Measurements from ENCODE around the gene CR1L.
"Not testable (repeated sequence)": the region's sequence is repeated elsewhere in the genome, so short reads cannot be mapped to it uniquely, and the experiment has no call there.

CR1L gene

DNA sequence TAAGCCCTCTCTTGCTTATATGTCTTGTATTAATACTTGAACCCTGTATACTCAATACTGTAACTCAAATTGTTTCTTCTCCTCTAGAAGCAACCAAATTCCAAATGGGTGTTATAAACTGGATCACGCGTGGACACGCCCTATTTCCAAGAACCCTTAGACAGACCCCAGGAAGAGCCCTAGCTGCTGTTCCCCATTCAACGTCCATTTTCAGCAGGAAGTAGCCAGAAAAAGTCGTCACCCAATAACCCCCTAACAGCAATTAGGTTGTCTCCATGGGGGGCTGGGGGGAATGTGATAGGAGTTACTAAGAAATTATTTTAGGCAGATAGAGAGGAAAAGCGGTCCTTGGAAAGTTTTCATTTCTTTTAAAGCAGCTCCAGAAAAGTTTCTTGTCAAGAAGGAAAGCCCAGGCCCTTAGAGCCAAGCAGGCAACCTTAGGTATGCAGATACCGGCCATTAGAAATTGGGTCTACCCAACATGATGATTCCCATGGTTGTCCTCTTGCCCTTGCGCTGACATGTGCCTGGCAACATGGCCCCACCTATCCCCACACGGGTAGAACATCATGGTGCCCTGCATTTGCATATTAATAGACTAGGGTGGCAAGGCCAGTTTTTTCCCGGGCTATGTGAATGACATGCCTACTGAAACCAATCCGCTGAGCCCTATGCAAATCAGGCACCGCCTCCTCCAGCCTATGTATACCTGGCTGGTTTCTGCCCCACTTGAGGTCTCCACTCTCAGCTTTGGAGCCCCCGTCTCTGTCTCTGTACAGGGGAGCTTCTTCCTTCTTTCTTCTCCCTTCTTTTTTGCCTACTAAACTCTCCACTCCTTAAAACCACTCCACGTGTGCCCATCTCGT is 102.9 kb downstream of the CR1L start:
- DNase-seq = no peak

DNA sequence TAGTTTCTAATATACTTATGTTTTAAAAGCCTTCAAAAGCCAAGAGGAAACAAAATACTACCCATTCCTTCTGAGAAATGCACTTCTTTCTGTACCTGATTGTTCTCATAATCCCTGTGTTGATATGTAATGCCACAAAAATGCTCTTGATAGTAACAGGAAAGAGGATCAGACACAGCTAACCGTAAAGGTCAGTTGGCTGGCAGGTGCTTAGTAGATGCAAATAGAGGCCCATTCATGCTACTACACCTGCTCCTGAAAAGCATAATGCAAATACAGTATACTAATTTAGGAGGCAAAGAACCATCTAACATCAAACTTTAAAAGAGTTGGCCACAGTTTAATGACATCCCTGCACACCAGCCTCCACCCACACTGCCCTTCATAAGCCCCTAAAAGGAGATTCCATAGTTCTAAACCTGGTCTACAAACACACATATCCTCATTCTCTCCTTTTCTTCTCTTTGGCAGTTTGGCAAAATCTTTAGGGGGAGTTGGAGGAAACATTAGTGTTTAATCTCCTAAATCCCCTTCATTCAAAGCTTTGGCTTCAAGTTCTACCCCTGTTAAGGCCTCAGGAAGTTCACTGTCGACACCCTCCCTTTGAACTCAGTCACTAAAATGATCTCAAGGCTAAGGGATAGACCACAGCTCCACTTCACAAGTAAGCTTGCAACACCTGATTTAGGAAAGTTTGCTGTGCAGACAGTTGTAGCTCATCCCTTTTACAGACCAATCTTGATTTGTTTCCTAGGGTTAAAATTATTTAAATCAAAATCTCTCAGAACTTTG is 104.0 kb downstream of the CR1L start:
- no peak for DNase-seq

DNA sequence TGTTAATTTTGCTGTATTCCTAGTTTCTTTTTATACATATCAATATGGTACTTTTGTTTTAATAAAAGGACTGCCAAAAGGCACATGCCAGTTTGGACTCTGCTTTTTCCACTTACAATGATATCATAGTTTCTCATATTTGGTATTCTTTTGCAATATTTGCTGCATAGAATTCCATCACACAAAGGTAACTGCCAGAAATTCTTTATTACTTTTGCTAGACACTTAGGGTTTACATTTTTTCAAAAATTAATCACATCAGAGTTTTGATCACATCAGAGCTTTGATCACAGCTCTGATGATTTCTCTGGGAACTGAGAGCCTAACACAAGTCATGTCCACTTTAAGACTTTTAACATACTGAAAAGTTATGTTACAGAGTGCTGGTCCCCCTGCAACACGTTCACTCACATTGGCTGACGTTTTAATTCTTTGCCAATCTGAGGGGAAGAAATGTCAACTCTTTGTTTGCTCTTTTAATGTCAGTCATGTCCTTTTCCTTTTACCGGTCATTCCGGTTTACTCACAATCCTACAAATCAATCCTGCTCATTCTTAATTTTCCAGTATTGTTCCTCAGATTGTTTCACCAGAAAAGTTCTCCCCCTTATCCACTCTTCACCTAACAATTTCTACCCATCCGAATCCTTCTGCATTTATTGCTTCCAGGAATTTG is 105.8 kb downstream of the CR1L start:
- no peak for DNase-seq

DNA sequence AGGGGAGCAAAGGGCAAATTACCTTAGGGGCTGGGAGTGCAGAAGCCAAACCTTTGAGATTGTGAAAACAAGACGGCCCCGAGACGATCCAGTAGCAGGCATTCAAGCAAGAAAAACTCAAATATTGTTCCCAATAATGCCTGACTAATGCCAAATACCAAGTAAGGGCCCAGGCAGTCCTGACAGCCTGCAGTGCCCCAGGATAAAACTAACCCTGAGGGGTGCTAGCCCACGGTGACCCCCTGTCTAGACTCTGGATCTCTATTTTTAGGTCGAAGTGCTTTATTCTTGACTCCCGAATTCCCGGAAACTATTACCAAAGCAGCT is 106.5 kb downstream of the CR1L start:
- not testable (repeated sequence) for DNase-seq

DNA sequence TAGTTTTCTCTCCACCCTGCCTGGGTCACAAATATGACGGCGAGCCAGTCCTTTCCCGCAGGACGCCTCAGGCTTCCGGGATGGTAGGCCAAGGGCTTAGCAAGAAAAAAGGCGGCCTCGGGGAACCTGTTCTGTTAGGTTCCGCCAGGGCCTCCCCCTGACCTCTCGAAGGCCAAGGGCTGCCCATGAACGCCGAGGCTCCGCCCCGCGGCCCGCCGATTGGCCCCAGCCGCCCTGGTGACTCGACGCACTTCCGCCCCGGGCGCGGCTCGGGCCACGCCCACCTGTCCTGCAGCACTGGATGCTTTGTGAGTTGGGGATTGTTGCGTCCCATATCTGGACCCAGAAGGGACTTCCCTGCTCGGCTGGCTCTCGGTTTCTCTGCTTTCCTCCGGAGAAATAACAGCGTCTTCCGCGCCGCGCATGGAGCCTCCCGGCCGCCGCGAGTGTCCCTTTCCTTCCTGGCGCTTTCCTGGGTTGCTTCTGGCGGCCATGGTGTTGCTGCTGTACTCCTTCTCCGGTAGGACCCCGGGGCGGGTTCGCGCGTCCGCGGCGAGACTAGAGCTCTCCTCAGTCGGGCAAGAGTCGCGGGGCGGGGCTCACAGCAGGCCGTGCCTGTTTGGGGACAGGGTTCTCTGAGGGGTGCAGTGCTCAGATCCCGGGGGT is 107.0 kb downstream of the CR1L start, which contains the start of gene CD46:
TSS of gene CD46 (plus strand) at position 265 of the 666 bp plus-strand sequence. CDS start at position 424, 159 bp downstream.
- peak; percentile 90 for DNase-seq

DNA sequence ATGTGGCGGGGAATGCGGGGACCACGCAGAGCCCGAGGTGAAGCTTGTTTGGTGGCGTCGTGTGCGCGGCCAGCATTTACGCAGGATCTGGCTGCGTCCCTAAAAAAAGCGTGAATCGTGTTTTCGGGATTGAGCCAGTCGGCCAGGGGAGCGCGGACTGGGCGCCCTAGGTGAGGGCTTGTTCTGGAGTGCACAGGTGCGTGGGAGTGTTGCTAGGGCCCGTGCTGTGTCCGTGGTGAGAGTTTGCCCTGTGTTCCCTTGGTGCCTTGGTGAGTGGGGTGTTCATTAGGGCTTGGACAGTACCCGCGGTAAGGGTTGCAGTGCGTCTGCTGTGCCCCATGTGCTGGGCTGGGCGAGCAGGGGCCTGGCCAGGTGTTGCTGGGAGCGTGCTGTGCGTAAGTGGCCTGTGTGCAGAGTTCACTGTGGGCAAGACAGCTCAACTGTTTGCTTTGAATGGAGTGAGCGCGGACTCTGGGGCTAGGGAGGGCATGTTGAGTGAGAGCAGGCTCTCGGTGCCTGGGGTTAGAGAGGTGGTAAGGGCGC is 107.6 kb downstream of the CR1L start:
- DNase-seq = no peak

DNA sequence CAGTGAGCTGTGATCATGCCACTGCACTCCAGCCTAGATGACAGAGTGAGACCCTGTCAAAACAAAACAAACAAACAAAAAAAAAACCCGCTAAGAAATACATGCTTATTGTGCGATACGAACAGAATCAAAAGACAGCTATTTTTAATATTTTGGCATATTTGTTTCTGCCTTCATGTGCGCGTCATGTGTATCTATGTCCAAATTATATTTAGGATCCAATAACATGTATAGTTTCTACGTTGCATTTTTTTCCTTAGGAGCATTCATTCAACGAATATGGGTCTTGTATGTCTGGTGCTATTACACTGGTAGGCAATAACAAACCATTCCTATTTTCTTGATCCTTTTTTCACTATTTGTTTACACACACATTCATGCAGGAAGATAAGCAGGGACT is 108.7 kb downstream of the CR1L start:
- no peak for DNase-seq

DNA sequence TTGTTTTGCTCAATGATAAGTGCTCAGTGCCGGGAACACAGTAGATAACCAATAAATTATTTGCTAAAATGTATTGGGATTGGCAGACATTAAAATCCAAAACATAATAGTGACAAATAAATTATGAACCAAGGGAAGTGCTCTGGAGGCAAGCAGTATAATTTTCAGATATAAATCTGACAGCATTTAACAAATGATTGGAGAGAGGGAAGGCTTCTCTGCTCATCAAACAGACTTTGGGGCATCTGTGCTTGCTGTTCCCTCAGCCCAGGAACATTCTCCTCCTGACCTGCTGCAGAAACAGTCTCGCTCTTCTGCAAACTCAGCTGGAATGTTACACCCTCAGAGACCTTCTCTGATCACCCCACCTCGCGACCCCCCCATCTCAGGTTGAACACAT is 109.1 kb downstream of the CR1L start:
- no peak for DNase-seq

DNA sequence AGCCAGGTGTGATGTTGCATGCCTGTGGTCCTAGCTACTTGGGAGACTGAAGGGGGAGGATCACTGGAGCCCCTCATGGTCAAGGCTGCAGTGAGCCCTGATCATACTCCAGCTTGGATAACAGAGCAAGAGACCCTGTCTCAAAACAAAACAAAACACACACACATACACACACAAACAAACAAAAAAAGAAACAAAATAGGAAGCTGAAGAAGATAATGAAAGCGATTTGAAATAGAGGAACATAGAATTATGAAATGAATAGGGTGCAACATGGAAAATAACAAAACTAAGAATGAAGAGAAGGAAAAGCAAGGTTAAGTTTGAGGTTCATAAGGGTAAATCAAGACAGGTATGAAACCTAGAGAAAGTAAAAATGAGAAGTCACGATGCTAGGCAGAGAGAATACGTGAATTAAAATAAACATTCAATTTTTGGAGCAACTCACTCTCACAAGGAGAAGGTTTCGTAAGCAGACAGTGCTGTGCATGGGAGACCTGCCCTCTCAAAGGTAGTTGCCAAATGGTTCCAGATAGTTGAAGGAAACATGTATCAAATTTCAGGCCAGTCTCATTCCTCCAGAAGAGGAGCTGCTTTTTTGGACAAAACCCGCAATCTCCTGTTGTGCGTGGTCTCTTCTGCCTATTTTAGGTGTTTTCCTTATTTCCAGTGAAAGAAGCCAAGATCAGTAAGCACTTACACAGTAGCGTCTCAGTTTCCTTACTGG is 110.2 kb downstream of the CR1L start:
- no peak for DNase-seq

DNA sequence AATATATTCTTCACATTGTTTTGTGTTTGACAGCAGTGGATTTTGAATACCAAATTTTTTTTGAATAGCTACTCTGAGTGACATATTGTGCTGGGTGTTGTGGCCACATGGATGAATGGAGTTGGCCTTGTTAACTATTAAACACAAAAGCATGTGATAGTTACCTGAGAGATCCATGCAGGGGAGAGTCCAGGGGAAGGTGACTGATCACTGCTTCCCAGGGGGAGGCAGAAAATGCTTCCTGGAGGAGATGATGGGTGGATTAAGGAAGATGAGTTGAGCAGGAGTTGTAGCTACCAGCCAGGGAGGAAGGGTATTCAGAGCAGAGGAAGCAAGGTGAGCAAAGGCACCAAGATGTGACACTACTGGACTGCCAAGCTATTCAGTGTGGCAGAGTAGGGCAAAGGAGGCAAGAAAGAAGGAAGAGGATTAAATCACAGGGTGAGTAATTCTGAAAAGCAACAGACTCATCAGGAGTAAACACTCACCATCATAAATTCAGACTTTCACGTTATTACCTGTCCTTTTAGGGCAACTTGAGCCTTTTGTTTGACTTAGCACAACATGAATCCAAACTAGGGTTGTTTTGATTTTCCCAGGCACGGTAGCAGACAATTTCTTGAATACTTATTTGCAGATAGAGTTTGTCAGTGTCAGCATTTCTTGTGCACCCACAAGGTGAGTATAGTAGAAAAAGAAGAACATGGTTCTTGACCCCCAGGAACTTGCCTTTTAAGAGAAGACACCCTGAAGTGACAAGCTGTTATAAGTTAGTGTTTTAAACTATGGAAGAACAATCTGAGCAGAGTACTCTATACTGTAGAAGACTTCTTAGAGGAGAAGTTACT is 111.1 kb downstream of the CR1L start:
- DNase-seq = no peak

DNA sequence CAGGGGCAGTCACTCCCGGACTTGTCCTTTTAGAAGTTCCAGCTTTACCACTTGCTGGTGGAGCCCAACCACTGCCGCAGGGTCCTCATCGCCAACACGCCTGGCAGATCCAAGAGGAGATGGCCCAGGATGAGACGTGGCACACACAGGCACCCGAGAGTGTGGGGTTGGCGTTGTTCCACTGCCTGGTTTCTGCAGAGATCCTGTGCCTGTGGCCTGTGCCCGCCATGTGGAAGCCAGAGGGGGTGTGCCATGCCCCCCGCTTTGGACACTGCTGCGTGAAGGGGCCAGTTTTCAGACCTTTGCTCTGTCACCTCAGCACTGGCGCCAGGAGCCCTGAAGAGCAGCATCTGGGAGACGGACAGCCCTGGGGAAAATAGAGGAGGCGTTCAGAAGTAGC is 117.7 kb downstream of the CR1L start:
- no peak for DNase-seq

DNA sequence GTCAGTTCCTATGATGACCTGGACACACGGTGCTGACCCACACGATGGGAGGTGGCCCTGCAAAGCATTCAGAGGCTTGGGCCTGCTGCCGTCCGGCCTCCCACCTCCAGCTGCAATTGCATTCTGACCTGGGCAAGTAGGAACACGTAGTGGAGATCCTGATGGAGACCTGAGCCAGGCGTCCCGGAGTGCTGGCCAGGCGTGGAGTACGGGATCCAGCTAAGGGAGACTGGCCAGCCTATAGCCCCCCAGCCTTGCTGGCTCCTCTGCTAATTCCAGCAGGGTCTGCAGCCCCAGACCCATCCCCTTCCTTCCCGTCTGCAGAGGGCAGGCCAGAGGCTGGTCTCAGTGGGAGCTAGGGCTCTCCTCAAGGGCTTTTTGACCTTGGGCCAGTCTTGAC is 118.2 kb downstream of the CR1L start:
- no peak for DNase-seq

DNA sequence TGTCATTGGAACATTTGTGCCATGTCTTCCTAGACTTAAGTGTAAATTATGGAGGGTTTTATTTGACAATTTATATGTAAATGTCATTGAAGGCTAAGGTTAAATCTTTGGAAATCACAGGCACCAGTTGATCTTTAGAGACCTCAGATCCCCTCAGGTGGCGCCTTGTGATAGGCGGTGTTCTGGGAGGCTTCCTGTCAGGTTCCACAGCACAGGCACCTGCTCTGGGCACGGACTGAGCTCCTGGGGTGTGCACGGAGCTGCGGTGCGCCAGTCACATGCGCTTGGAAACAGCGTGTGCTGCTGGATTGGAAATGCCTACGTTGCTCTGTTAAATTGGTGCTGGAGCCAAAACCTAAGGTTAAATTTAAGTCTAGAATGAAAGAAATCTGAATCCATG is 119.0 kb downstream of the CR1L start:
- DNase-seq = no peak

DNA sequence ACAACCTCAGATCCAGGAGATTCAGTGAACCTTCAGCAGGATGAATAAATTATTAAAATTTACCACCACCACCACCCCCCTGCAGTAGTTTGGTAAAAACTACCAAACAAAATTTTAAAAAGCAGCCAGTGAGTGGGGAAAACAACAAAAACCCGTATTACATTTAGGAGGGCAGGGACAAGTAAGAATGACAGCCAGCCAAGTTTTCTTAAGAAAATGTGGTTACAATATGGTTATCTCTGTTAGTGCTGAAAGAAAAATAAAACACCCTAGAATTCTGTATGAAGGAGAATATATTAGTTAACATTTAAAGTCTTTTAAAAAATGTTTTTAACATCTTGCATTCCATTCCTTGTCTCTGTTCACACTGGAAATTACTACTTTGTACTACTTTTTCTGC is 121.6 kb downstream of the CR1L start:
- DNase-seq = no peak

DNA sequence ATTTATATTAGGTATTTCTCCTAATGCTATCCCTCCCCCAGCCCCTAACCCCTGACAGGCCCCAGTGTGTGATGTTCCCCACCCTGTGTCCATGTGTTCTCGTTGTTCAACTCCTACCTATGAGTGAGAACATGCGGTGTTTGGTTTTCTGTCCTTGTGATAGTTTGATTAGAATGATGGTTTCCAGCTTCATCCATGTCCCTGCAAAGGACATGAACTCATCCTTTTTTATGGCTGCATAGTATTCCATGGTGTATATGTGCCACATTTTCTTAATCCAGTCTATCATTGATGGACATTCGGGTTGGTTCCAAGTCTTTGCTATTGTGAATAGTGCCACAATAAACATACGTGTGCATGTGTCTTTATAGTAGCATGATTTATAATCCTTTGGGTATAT is 125.6 kb downstream of the CR1L start:
- DNase-seq = not testable (repeated sequence)
